BE2C (cell line): ENCODE measurements around the gene TGFB1.

Experiments
- DNase-seq: peaks from one replicate; pipeline ENCODE4 v3.0.0-alpha.2; 2020
- H3K27me3 ChIP-seq: fragments of 250-450 bp; sonication (Bioruptor Pico); 2 replicates; pipeline ENCODE4 v1.5.1; 2020; ENCODE audit warnings: mild to moderate bottlenecking
- H3K36me3 ChIP-seq: fragments of 250-450 bp; sonication (Bioruptor Pico); 2 replicates; pipeline ENCODE4 v1.5.1; 2020; ENCODE audit warnings: mild to moderate bottlenecking
- H3K4me1 ChIP-seq: fragments of 250-450 bp; sonication (Bioruptor Pico); 2 replicates; pipeline ENCODE4 v1.5.1; 2020
- H3K4me3 ChIP-seq: 2 replicates; pipeline ENCODE4 v1.5.1; 2011; ENCODE audit warnings: low read depth, low read length
- H3K9me3 ChIP-seq: fragments of 250-450 bp; sonication (Bioruptor Pico); 2 replicates; pipeline ENCODE4 v1.5.1; 2020
- TF ChIP-seq, protein P1 (sequence below): IDR thresholded peaks from 2 replicates; pipeline ENCODE4 v1.5.1; 2012; ENCODE audit warnings: mild to moderate bottlenecking, low read depth, low read length

Gene TGFB1

GRCh38 chr19:41327576-41328156 lies 26.1 kb downstream of the TGFB1 start:
- no peaks in the 10 kb centered on the region; the same call in 1 of the 2 replicates for H3K36me3 ChIP-seq
- DNase-seq: peak; percentile 53
- TF ChIP-seq, protein P1, sequence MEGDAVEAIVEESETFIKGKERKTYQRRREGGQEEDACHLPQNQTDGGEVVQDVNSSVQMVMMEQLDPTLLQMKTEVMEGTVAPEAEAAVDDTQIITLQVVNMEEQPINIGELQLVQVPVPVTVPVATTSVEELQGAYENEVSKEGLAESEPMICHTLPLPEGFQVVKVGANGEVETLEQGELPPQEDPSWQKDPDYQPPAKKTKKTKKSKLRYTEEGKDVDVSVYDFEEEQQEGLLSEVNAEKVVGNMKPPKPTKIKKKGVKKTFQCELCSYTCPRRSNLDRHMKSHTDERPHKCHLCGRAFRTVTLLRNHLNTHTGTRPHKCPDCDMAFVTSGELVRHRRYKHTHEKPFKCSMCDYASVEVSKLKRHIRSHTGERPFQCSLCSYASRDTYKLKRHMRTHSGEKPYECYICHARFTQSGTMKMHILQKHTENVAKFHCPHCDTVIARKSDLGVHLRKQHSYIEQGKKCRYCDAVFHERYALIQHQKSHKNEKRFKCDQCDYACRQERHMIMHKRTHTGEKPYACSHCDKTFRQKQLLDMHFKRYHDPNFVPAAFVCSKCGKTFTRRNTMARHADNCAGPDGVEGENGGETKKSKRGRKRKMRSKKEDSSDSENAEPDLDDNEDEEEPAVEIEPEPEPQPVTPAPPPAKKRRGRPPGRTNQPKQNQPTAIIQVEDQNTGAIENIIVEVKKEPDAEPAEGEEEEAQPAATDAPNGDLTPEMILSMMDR: no peak
- H3K9me3 ChIP-seq: no peaks in the 10 kb centered on the region
- H3K4me3 ChIP-seq: no peak overlapping the region
- peaks cover 50% of the 10 kb centered on the region for H3K4me1 ChIP-seq
- H3K27me3 ChIP-seq: no peaks in the 10 kb centered on the region

- Histone ChIP-seq H3K4me3 (no peak overlapping the region), H3K9me3 (no peaks in the 10 kb centered on the region), H3K36me3 (peaks cover 4% of the 10 kb centered on the region), H3K27me3 (no peaks in the 10 kb centered on the region), H3K4me1 (peaks cover 56% of the 10 kb centered on the region)
- DNase-seq: no peak
- TF ChIP-seq, protein P1: no peak
Observed at GRCh38 chr19:41327076-41327575, 26.6 kb downstream of the TGFB1 start.

GRCh38 chr19:41325947-41326706 lies 27.6 kb downstream of the TGFB1 start:
- TF ChIP-seq, protein P1: no peak
- Histone ChIP-seq H3K4me3 (peak overlapping the region; percentile 56), H3K27me3 (no peaks in the 10 kb centered on the region), H3K36me3 (peaks cover 5% of the 10 kb centered on the region), H3K9me3 (no peaks in the 10 kb centered on the region), H3K4me1 (peaks cover 64% of the 10 kb centered on the region)
- DNase-seq: peak; percentile 40

DNA sequence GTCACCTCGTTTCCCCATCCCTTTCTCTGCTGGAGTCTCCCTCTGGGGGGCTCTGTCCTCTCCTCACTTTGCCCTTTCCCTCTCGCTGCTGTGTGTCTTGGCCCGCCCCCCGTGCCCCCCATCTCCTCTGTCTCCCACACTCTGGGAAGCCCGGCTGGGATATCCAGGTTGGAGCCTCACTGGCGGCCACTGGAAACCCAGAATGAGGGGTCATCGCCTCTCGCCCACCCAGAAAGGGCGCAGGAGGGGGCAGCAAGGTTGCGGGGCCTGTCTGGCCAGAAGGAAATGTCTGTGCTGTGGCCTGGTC lies 28.1 kb downstream of the TGFB1 start:
- H3K36me3 ChIP-seq: peaks cover 5% of the 10 kb centered on the region
- H3K4me1 ChIP-seq: peaks cover 64% of the 10 kb centered on the region
- no peak for DNase-seq
- no peaks in the 10 kb centered on the region for H3K27me3 ChIP-seq
- TF ChIP-seq, protein P1: no peak
- no peaks in the 10 kb centered on the region for H3K9me3 ChIP-seq
- H3K4me3 ChIP-seq: peak overlapping the region; percentile 56

DNA sequence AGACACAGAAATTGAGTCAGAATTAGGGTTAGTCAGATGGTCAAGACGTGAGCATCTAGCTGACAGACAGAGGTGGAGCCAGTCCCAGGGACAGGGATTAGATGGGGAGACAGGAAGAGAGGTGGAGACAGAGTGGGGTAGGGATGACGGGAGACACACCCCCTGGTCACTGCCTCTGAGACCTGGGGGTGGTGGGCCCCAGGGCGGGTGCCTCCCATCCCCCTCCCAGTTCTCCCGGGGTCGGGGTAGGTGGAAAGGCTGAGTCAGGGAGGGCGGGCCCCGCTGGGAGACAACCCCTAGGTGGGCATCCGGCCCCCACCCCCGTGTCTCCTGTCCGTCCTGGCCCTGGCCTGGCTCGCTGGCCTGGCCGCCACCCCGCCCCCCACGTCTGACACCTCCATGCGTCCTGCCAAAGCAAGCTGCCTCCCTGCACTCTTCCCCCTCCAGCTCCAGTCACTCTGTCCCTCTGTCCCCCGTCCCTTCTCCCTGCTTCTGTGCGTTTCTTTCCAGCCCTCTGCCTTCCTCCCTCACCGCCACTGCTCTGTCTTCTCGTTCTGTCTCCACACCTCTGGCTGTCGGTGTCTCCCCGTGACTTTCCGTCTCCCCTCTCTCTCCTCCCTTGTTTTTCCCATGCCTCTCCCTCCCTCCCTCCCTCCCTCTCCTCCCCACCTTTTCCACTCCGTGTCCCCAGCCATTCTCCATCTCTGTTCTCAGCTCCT lies 28.6 kb downstream of the TGFB1 start:
- H3K4me1 ChIP-seq: peaks cover 65% of the 10 kb centered on the region
- TF ChIP-seq, protein P1: no peak
- peaks cover 5% of the 10 kb centered on the region for H3K36me3 ChIP-seq
- peak; percentile 72 for DNase-seq
- H3K27me3 ChIP-seq: no peaks in the 10 kb centered on the region
- no peaks in the 10 kb centered on the region for H3K9me3 ChIP-seq
- H3K4me3 ChIP-seq: peak overlapping the region; percentile 56
